ENCODE measurements around the gene FYN.

DNA sequence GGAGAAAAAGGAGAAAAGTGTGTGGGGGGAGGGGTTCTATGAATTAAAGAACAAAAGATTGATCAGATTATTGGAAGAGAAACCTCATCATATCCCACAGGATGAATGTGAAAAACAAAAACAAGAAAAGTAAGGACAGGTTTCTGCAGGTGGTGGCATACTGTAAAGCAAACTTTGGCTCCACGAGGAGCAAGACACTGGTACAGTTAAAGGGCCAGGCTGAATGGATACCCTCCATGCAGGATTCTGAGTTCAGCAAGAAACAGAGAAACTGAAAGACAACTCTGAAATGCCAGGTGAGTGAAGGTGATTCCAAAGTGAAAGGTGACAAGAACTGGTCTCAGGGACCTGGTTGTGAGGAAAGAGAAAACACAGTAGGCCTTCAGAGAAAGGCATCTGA lies 37.4 kb downstream of the FYN start:
- TF ChIP-seq, protein P1, sequence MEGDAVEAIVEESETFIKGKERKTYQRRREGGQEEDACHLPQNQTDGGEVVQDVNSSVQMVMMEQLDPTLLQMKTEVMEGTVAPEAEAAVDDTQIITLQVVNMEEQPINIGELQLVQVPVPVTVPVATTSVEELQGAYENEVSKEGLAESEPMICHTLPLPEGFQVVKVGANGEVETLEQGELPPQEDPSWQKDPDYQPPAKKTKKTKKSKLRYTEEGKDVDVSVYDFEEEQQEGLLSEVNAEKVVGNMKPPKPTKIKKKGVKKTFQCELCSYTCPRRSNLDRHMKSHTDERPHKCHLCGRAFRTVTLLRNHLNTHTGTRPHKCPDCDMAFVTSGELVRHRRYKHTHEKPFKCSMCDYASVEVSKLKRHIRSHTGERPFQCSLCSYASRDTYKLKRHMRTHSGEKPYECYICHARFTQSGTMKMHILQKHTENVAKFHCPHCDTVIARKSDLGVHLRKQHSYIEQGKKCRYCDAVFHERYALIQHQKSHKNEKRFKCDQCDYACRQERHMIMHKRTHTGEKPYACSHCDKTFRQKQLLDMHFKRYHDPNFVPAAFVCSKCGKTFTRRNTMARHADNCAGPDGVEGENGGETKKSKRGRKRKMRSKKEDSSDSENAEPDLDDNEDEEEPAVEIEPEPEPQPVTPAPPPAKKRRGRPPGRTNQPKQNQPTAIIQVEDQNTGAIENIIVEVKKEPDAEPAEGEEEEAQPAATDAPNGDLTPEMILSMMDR (IDR thresholded peaks at IDR 0.05; ENCODE audit: low read depth, low read length, missing input control): no peak
- TF ChIP-seq, protein P2, sequence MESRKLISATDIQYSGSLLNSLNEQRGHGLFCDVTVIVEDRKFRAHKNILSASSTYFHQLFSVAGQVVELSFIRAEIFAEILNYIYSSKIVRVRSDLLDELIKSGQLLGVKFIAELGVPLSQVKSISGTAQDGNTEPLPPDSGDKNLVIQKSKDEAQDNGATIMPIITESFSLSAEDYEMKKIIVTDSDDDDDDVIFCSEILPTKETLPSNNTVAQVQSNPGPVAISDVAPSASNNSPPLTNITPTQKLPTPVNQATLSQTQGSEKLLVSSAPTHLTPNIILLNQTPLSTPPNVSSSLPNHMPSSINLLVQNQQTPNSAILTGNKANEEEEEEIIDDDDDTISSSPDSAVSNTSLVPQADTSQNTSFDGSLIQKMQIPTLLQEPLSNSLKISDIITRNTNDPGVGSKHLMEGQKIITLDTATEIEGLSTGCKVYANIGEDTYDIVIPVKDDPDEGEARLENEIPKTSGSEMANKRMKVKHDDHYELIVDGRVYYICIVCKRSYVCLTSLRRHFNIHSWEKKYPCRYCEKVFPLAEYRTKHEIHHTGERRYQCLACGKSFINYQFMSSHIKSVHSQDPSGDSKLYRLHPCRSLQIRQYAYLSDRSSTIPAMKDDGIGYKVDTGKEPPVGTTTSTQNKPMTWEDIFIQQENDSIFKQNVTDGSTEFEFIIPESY (IDR thresholded peaks at IDR 0.05): no peak
- no peak for TF ChIP-seq TAF1 (conservative IDR thresholded peaks at IDR 0.05)
